Embryonic facial prominence (tissue), 1 donor: ENCODE results near the gene GLCCI1.
"Not testable (repeated sequence)": the region's sequence is repeated elsewhere in the genome, so short reads cannot be mapped to it uniquely, and the experiment has no call there.

Experiments
- DNase-seq: peaks from one replicate; pipeline ENCODE4 v3.0.0-alpha.2; 2016; ENCODE audit errors: extremely low spot score

GLCCI1 gene

GRCh38 chr7:8051373-8051772 lies 82.8 kb downstream of the GLCCI1 start:
- no peak for DNase-seq

- DNase-seq, result no peak
These were observed 83.4 kb downstream of the GLCCI1 start for GRCh38 chr7:8051998-8052397.

GRCh38 chr7:8052824-8053223 lies 84.2 kb downstream of the GLCCI1 start:
- DNase-seq, result no peak

GRCh38 chr7:8056439-8056838 lies 87.8 kb downstream of the GLCCI1 start:
- DNase-seq, result no peak

- DNase-seq, result no peak
These were observed 89.0 kb downstream of the GLCCI1 start for GRCh38 chr7:8057566-8057965.

- DNase-seq, result no peak
These were observed 89.7 kb downstream of the GLCCI1 start for GRCh38 chr7:8058322-8058721.

- DNase-seq, result no peak
These were observed 90.3 kb downstream of the GLCCI1 start for GRCh38 chr7:8058852-8059251.

GRCh38 chr7:8060241-8060640 lies 91.6 kb downstream of the GLCCI1 start:
- DNase-seq, result no peak

- DNase-seq, result not testable (repeated sequence)
These were observed 94.7 kb downstream of the GLCCI1 start for GRCh38 chr7:8063300-8063699.

- no peak for DNase-seq
These were observed 95.2 kb downstream of the GLCCI1 start for GRCh38 chr7:8063706-8064297.

GRCh38 chr7:8064828-8065227 lies 96.2 kb downstream of the GLCCI1 start:
- DNase-seq, result no peak

- DNase-seq, result no peak
These were observed 96.8 kb downstream of the GLCCI1 start for GRCh38 chr7:8065356-8065813.

GRCh38 chr7:8068892-8069686 lies 100.5 kb downstream of the GLCCI1 start:
- DNase-seq, result no peak

- no peak for DNase-seq
These were observed 102.0 kb downstream of the GLCCI1 start for GRCh38 chr7:8070451-8071180.

- DNase-seq, result no peak
These were observed 109.8 kb downstream of the GLCCI1 start for GRCh38 chr7:8078418-8078817.

GRCh38 chr7:8082762-8083161 lies 114.2 kb downstream of the GLCCI1 start:
- no peak for DNase-seq

- no peak for DNase-seq
These were observed 116.2 kb downstream of the GLCCI1 start for GRCh38 chr7:8084836-8085235.

- no peak for DNase-seq
These were observed 116.8 kb downstream of the GLCCI1 start for GRCh38 chr7:8085420-8085819.

GRCh38 chr7:8086239-8086638 lies 117.6 kb downstream of the GLCCI1 start:
- no peak for DNase-seq

GRCh38 chr7:8089036-8089780 lies 120.6 kb downstream of the GLCCI1 start:
- no peak for DNase-seq

GRCh38 chr7:8092140-8092539 lies 123.5 kb downstream of the GLCCI1 start:
- DNase-seq, result no peak
